Lung (tissue), 12 donors: Measurements from ENCODE around the gene MARS1. TPM values are rescaled to one million over a fixed set of nuclear protein-coding genes. Genes with fewer than 3 reads are reported as not detected.
A peak's percentile ranks its signal among the peaks of the same experiment; 100 is the strongest.

Experiments used
- ATAC-seq: fragments of 200-7000 bp; cut with Tn5 transposase; one replicate; pipeline ENCODE4 v1.9.1; 2020; ENCODE audit warnings: moderate number of reproducible peaks; ENCODE audit not compliant: insufficient read depth, low FRiP score
- DNase-seq, 3 donors: peaks; one replicate each; pipeline ENCODE4 v3.0.0-alpha.2; 2013 to 2017
- H3K27ac ChIP-seq, 2 donors: one replicate each; pipeline ENCODE4 v1.5.1; 2013; ENCODE audit warnings: mild to moderate bottlenecking in 2 of 2, moderate library complexity in 2 of 2, control low read depth in 1 of 2, inconsistent platforms in 1 of 2, low read depth in 1 of 2, low read length in 1 of 2
- H3K27me3 ChIP-seq, 3 donors: one replicate each; pipeline ENCODE4 v1.5.1; 2013; ENCODE audit warnings: low read length in 2 of 3; ENCODE audit not compliant: control insufficient read depth in 3 of 3, insufficient read depth in 3 of 3
- H3K36me3 ChIP-seq, 4 donors: one replicate each; pipeline ENCODE4 v1.5.1; 2013; ENCODE audit warnings: low read length in 4 of 4, mild to moderate bottlenecking in 1 of 4, moderate library complexity in 1 of 4; ENCODE audit not compliant: control insufficient read depth in 4 of 4, insufficient read depth in 4 of 4
- H3K4me1 ChIP-seq, 5 donors: one replicate each; pipeline ENCODE4 v1.5.1; 2013; ENCODE audit warnings: low read length in 5 of 5, mild to moderate bottlenecking in 2 of 5, moderate library complexity in 1 of 5; ENCODE audit not compliant: control insufficient read depth in 5 of 5, insufficient read depth in 5 of 5
- H3K4me3 ChIP-seq: one replicate; pipeline ENCODE4 v1.5.1; 2013; ENCODE audit warnings: mild to moderate bottlenecking, control low read depth, moderate library complexity
- H3K9ac ChIP-seq, 2 donors: one replicate each; pipeline ENCODE4 v1.5.1; 2013; ENCODE audit warnings: low read length in 2 of 2, control low read depth in 1 of 2; ENCODE audit not compliant: insufficient read depth in 1 of 2
- H3K9me3 ChIP-seq, 4 donors: one replicate each; pipeline ENCODE4 v1.5.1; 2013; ENCODE audit warnings: low read length in 3 of 4, mild to moderate bottlenecking in 1 of 4, moderate library complexity in 1 of 4; ENCODE audit not compliant: control insufficient read depth in 4 of 4, insufficient read depth in 3 of 4
- CTCF ChIP-seq: IDR thresholded peaks from 2 replicates; pipeline ENCODE4 v1.5.1; 2012; ENCODE audit warnings: mild to moderate bottlenecking; ENCODE audit errors: control extremely low read depth, extremely low read depth
- WGBS, 2 donors: extraction: QIAGEN DNeasy Blood & Tissue Kit; methylation state at CpG; one replicate each; pipeline ENCODE4 v1.1.7; 2013; 5-methylcytosine and 5-hydroxymethylcytosine counted together
- polyA plus RNA-seq, 2 donors: library from polyadenylated mRNA; stranded (reverse); fragments of 200-250 nt; gene quantifications; one replicate each; pipeline ENCODE4 v1.2.1, GENCODE V29; 2013
- total RNA-seq, 2 donors: library from RNA; depleted of rRNA in 1 of 2; stranded (reverse); fragments of >200 nt in 1 of 2; gene quantifications; one replicate each; pipeline ENCODE4 v1.2.1, GENCODE V29; 2014 to 2021
- donor health status: control.
- donor health status: control.
- donor health status: Bipolar disorder and iron deficiency.
- donor health status: healthy.
- donor health status: DM: yes; HTN: yes; CAD: no.

The MARS1 gene
- total and polyA plus RNA-seq, 4 donors, result 55.9 to 213 (median 125) TPM

- Histone ChIP-seq H3K4me1 (peaks cover 0 to 18% (median 8%) of the 10 kb centered on the region in 5 donors), H3K9ac (no peak overlapping the region), H3K36me3 (peaks cover 0 to 5% (median 0%) of the 10 kb centered on the region in 4 donors), H3K9me3 (no peaks in the 10 kb centered on the region), H3K27me3 (peaks cover 0 to 40% (median 25%) of the 10 kb centered on the region in 3 donors), H3K27ac (no peak overlapping the region), H3K4me3 (no peak overlapping the region)
- DNase-seq, result no peak
- no peak for TF ChIP-seq CTCF
- no peak for ATAC-seq
- 96 to 97% methylated on average over 2 of the region's 2 CpGs for WGBS, 2 donors
Observed at GRCh38 chr12:57548013-57548315, 60.1 kb downstream of the MARS1 start.

- TF ChIP-seq CTCF, result no peak
- no peak overlapping the region for H3K9ac ChIP-seq
- H3K4me3 ChIP-seq, result no peak overlapping the region
- ATAC-seq (no peak), DNase-seq (peak in 1 of 3 donors; percentile 8)
- WGBS, 2 donors, result 24 to 41% methylated on average over 2 of the region's 2 CpGs
- H3K4me1 ChIP-seq, result peaks cover 0 to 16% (median 8%) of the 10 kb centered on the region in 5 donors
- H3K36me3 ChIP-seq, result peaks cover 0 to 2% (median 0%) of the 10 kb centered on the region in 4 donors
- H3K9me3 ChIP-seq, result no peaks in the 10 kb centered on the region
- H3K27ac ChIP-seq, result no peak overlapping the region
- H3K27me3 ChIP-seq, result peaks cover 0 to 42% (median 25%) of the 10 kb centered on the region in 3 donors
Observed at GRCh38 chr12:57548488-57548887, 60.6 kb downstream of the MARS1 start.

- no peaks in the 10 kb centered on the region for H3K36me3 ChIP-seq
Observed at GRCh38 chr12:57549203-57549908, 61.5 kb downstream of the MARS1 start.

More at GRCh38 chr12:57549203-57549908, 61.5 kb downstream of the MARS1 start:
- no peaks in the 10 kb centered on the region for H3K9me3 ChIP-seq
- H3K4me1 ChIP-seq, result peaks cover 5 to 16% (median 8%) of the 10 kb centered on the region in 5 donors
- no peak overlapping the region for H3K9ac ChIP-seq
- 39 to 44% methylated on average over 13 of the region's 13 CpGs for WGBS, 2 donors
- no peak for TF ChIP-seq CTCF
- DNase-seq (no peak), ATAC-seq (no peak)
- no peak overlapping the region for H3K27ac ChIP-seq
- H3K4me3 ChIP-seq, result no peak overlapping the region
- H3K27me3 ChIP-seq, result peaks cover 0 to 46% (median 25%) of the 10 kb centered on the region in 3 donors
